GM18873 (cell line): Measurements from ENCODE around the gene STXBP1.

Experiments
- ATAC-seq: cut with Tn5 transposase; IDR thresholded peaks from one replicate; pipeline ENCODE4 v1.9.1; 2021; ENCODE audit warnings: mild to moderate bottlenecking, moderate library complexity, moderate number of reproducible peaks; ENCODE audit not compliant: unreplicated experiment, low FRiP score

STXBP1 gene

DNA sequence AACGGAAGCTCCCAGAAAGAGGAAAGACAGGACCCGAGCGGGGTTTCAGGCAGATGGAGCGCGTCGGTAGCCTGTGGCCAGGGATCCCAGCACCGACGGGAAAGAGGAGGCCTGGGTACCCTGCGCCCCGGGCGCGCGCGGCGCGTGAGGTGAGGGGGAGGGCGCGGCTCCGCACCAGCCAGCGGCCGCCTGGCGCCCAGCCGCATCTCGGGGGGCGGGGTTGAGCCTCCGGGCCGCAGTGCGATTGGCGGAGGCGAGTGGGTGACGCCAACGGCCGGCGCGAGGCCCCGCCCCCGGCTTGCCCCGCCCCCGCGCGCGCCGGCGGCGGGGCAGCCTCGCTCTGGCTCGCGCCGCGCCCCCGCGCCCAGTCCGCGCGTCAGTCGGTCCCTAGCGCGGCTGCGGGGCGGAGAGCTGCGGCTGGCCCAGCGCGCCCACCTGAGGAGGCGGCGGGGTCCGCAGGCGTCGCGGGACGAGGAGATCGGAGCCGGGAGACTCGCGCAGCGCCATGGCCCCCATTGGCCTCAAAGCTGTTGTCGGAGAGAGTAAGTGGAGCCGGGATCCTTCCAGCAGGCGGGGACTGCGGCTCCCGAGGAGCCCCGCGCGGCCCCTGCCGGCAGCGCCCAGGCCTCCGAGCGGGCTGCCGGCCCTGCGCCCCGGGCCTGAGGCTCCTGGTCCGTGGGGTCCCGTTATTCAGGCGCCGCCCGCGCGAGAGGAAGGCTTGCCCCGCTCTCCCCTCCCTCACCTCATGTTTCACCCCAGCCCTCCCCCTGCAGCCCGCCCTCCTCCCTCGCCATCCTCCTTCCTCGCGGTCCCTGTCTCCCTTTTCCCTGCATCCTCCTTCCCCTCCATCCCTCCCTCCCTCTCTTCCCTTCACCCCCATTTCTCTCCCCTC is at the start of gene STXBP1:
TSS of gene STXBP1 (plus strand) at position 379 of the 892 bp plus-strand sequence. CDS start at position 506, 127 bp downstream.
- peak; percentile 52 for ATAC-seq

DNA sequence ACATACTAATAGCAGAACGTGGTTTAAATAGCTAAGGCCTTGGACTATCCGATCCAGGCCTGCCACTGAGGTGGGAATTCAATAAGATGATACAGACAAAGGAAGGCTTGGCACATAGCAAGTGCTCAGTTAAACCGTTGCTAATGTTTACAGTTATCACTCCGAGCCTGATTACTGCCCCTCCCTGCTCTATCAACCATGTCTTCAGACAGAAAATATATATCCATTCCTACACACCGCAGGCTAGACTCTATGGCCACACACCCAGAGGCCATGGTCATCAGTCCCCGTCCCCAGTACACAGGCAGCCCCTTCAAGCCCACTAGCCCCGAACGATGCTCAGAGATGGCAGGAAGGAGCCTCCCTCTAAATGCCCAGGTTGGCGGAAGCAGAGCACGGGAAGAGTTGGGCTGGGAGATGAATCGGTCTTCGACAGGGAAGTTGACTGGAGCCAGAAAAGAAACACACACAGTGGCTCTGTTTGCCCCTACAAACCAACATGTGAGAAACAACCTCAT is 49.7 kb upstream of the STXBP1 start:
- ATAC-seq: no peak

- ATAC-seq: no peak
These were observed 49.2 kb upstream of the STXBP1 start for GRCh38 chr9:127562841-127563401.

GRCh38 chr9:127563579-127563978 is 48.5 kb upstream of the STXBP1 start:
- ATAC-seq: no peak

DNA sequence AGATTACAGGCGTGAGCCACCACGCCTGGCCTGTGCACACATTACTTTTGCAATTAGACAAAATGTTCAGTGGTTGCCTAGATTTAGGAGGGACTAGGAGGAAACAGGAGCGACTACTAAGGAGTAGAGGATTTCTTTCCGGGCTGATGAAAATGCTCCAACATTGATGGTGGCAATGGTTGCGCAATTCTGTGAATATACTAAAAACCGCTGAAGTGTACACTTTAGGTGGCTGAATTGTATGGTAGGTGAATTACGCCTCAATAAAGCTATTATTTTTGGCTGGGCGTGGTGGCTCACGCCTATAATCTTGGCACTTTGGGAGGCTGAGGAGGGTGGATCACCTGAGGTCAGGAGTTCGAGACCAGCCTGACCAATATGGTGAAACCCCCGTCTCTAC is 46.8 kb upstream of the STXBP1 start:
- no peak for ATAC-seq

- ATAC-seq: no peak
These were observed 45.6 kb upstream of the STXBP1 start for GRCh38 chr9:127566351-127567001.

DNA sequence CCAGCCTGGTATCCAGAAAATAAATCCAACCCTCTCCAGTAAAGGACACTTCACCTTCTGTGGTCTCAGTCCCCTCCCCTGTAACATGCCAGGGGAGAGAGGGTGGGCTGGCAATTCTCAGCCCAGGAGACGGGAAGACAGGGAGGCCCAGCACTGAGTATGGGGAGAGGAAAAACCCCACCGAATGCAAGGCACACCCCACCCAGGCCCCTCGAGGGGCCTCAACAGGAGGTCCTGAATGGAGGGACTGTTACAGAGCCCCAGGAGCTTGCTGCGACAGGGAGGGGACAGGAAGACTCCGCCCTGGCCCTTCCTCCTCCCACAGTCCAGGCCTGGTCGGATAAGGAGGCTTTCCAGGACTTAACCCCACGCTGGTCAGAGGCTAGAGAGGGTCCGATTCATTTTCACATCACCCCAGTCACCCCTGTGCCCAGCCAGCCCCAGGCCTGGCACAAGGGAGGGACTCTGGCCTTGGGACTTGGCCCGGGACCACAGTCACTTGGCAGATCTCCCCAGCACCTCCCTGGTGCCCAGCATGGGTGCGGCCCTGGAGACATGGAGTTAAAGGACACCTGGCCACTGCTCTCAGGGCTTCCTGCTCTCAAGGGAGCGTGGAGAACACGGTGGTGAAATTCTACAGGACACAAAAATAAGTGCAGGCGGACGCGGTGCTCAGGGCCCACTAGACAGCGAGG is 44.9 kb upstream of the STXBP1 start:
- ATAC-seq: no peak

- ATAC-seq: no peak
These were observed 44.1 kb upstream of the STXBP1 start for GRCh38 chr9:127567730-127568617.

GRCh38 chr9:127568618-127568970 is 43.5 kb upstream of the STXBP1 start:
- ATAC-seq: no peak

DNA sequence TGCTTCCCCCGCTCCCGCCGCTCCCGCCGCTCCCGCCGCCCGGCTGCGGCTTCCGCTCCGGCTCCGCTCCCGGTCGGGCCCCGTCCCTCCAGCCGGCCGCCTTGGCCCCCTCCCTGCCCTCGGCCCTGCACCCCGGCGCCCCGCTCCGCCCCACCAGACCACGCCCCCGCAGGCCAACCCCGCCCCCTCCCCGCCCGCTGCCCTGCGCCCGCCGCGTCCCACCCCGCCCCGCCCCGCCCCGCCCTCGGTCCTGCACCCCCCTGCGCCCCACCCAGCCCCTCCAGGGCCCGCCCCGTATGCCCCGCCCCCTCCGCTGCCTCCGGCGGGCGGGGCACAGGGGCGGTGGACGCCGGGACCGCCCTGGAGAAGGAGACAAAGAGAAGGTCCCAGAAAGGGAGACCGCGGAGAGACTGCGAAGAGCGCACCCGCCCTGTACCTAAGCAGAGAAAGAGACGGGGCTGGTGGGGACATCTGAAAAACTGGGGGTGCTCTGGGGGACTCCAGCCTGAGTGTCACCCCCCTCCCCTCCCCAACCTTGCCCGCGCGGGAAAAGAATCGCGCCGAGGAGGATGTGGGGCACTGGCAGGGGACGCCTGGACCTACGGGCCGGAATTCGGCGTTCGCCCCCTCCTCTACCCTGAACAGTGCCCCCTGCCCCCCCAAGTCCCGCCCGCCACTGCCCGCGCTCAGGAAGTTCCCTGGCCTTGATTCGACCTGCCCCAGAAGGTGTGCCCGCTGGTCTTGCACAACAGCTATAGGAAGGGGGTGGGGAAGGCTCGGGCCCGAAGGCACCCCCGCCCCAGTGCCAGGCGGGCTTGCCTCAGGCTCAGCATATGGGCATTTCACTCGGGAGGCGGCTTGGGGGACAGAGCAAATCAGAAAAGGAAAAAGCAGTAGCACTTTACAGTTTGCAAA is 42.8 kb upstream of the STXBP1 start:
- ATAC-seq: no peak

GRCh38 chr9:127569886-127570401 is 42.1 kb upstream of the STXBP1 start:
- no peak for ATAC-seq

- ATAC-seq: no peak
These were observed 41.5 kb upstream of the STXBP1 start for GRCh38 chr9:127570533-127571111.

DNA sequence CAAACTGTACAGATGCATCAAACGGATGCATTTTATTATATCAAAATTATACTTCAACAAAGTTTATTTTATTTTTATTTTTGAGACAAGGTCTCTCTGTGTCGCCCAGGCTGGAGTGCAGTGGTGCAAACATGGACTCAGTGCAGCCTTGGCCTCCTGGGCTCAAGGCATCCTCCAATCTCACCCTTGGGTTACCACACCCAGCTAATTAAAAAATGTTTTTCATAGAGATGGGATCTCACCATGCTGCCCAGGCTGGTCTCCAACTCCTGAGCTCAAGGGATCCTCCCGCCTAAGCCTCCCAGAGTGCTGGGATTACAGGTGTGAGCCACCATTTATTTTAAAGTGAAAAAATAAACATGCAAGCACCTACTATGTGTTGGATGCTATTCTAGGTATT is 40.1 kb upstream of the STXBP1 start:
- ATAC-seq: no peak

- ATAC-seq: no peak
These were observed 38.9 kb upstream of the STXBP1 start for GRCh38 chr9:127572961-127573721.

- no peak for ATAC-seq
These were observed 37.7 kb upstream of the STXBP1 start for GRCh38 chr9:127574072-127574993.
